Measurements from ENCODE around the gene DYNLT2. TPM values are rescaled to one million over a fixed set of nuclear protein-coding genes. Genes with fewer than 3 reads are reported as not detected.
"Not testable (repeated sequence)": the region's sequence is repeated elsewhere in the genome, so short reads cannot be mapped to it uniquely, and the experiment has no call there.

The DYNLT2 gene
- total RNA-seq, 2 experiments from 2014 or later = 2.2 to 2.4 TPM

DNA sequence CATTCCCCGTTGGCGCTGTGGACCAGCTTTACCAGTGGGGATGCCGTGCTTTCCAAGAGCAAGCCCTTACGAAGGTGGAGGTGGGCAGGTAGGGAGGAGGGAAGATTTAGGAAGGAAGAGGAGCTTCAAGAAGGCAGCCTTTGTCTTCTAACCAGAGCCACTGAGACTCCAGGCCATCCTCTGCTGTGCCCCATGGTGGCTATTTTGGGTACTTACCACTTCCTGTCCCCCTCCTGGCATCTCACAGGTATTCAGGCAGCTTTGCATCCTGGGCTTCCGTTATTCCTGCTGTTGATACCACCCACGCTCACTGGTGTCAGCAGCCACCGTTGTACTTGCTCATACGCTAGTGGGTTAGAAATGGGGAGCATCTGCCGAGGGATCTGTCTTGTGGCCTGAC lies 23.0 kb upstream of the DYNLT2 start:
- Mint-ChIP-seq H3K36me3 (ENCODE audit: low read depth) (peaks cover 18% of the 10 kb centered on the region), H3K27me3 (no peaks in the 10 kb centered on the region), H3K27ac (no peak overlapping the region), H3K4me3 (no peak overlapping the region), H3K4me1 (ENCODE audit: low read depth) (no peaks in the 10 kb centered on the region), H3K9me3 (no peaks in the 10 kb centered on the region)
- TF ChIP-seq, protein P1, sequence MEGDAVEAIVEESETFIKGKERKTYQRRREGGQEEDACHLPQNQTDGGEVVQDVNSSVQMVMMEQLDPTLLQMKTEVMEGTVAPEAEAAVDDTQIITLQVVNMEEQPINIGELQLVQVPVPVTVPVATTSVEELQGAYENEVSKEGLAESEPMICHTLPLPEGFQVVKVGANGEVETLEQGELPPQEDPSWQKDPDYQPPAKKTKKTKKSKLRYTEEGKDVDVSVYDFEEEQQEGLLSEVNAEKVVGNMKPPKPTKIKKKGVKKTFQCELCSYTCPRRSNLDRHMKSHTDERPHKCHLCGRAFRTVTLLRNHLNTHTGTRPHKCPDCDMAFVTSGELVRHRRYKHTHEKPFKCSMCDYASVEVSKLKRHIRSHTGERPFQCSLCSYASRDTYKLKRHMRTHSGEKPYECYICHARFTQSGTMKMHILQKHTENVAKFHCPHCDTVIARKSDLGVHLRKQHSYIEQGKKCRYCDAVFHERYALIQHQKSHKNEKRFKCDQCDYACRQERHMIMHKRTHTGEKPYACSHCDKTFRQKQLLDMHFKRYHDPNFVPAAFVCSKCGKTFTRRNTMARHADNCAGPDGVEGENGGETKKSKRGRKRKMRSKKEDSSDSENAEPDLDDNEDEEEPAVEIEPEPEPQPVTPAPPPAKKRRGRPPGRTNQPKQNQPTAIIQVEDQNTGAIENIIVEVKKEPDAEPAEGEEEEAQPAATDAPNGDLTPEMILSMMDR (IDR thresholded peaks at IDR 0.05) = no peak
- DNase-seq (no peak), ATAC-seq (no peak)
- POLR2A ChIA-PET = interaction anchor here (1.2 kb wide), 1 partner anchor 10 kb away, joined by 4 read pairs; no protein-coding TSS in a partner anchor
- intact Hi-C loops (cut with micrococcal nuclease) = no loop called here
- CTCF ChIA-PET = interaction anchor here (1.1 kb wide), 1 partner anchor 12 kb away, joined by 3 read pairs; no protein-coding TSS in a partner anchor

DNA sequence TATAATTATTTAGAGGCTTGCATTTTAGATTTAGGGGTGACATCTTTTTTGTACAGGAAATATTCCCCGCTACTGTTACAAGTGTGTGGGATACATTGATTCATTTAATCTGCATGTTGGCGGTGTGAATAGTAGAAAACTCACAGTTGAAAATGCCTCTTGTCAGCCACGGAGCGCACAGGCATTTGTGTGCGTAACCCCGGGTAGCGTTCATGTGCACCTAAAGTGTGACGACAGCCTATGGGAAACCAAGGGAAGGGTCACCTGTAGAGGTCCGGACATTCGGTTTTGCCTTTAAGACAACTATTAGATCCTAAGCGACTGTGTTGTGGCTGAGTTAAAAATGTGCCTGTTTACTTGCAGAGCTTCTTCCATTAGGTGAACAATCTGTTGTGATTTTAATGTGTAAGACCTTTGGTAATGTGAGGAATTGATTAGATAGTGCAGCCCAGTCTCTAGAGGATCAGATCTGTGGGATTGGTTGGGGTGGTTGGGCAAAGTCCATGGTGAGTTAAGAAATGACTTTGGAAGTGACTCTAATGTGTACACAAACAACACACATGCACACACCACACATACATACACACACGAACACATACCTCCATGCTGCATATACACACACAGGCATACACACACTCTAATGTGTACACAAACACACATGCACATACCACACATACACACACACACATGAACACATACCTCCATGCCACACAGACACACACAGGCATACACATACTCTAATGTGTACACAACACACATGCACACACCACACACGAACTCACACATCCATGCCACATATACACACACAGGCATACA lies 15.8 kb upstream of the DYNLT2 start:
- DNase-seq (no peak), ATAC-seq (no peak)
- intact Hi-C loops (cut with micrococcal nuclease) = no loop called here
- Mint-ChIP-seq H3K36me3 (ENCODE audit: low read depth) (peaks cover 39% of the 10 kb centered on the region), H3K4me1 (ENCODE audit: low read depth) (no peaks in the 10 kb centered on the region), H3K27ac (no peak overlapping the region), H3K4me3 (no peak overlapping the region), H3K27me3 (no peaks in the 10 kb centered on the region), H3K9me3 (no peaks in the 10 kb centered on the region)
- ChIA-PET CTCF (no interaction called here), POLR2A (no interaction called here)
- TF ChIP-seq, protein P1 (IDR thresholded peaks at IDR 0.05) = no peak

DNA sequence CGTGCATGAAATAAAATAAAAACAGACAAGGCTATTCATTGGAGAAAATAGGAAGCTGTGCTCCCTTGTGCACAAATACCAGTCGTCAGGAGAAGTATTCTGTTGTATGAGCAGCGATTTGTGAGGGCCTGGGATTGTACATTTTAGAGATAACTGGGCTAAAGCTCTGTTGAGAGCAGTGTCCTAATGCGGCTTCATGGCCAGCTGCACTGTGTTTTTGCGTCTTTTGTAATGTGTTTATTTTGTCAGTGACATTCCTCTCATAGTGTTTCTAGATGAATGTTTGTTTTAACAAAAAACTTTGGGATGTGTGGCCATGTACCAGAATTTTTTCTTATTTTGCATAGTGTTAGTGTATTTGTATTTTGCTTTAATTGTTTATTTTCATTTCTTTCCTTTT lies 14.9 kb upstream of the DYNLT2 start:
- DNase-seq (no peak), ATAC-seq (no peak)
- Mint-ChIP-seq H3K9me3 (no peaks in the 10 kb centered on the region), H3K4me1 (ENCODE audit: low read depth) (no peaks in the 10 kb centered on the region), H3K27ac (no peak overlapping the region), H3K27me3 (no peaks in the 10 kb centered on the region), H3K36me3 (ENCODE audit: low read depth) (peaks cover 34% of the 10 kb centered on the region), H3K4me3 (no peak overlapping the region)
- TF ChIP-seq, protein P1 (IDR thresholded peaks at IDR 0.05) = no peak
- POLR2A ChIA-PET = no interaction called here
- intact Hi-C loops (cut with micrococcal nuclease) = no loop called here
- CTCF ChIA-PET = no interaction called here

DNA sequence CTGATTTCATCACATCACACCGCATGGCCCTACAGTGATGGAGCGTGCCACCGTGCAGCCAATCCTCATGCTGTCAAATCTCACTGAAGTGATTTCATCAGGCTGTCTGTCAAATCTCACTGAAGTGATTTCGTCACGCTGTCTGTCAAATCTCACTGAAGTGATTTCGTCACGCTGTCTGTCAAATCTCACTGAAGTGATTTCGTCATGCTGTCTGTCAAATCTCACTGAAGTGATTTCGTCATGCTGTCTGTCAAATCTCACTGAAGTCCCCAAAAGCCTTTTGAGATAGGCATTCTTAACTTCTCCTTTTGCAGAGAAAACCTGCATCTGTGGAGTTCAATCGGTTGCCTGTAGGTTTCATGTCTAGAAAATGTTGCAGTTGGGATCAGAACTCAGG lies 14.4 kb upstream of the DYNLT2 start:
- H3K4me1 Mint-ChIP-seq (ENCODE audit: low read depth); H3K9me3 Mint-ChIP-seq; H3K27me3 Mint-ChIP-seq; H3K4me3 Mint-ChIP-seq; H3K27ac Mint-ChIP-seq; POLR2A ChIA-PET; intact Hi-C loops (cut with micrococcal nuclease); CTCF ChIA-PET; DNase-seq; ATAC-seq: not testable (repeated sequence)
- H3K36me3 Mint-ChIP-seq (ENCODE audit: low read depth) = peaks cover 36% of the 10 kb centered on the region

DNA sequence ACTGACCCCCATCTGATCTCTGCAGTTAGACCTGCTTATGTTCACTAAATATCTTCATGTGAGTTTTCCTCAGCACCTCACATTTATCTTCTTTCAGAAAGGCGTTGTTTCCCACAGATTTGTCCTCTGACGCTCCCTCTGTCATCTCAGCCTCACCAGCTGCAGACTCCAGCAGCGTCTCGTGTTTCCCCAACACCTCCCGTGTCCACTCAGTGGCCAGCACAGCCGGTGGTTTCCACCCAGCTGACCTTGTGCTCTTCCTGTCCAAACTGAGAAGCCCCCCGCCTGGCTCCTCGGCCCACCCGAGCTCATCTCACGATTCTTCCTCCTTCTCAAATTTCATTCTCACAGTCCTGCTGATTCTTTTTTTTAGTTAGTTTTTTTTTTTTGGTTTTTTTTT lies 12.5 kb upstream of the DYNLT2 start:
- DNase-seq = no peak
- POLR2A ChIA-PET = interaction anchor here (0.7 to 1.8 kb wide), 2 partner anchors 10 to 385 kb away, joined by 3 to 4 read pairs; no protein-coding TSS in a partner anchor
- Mint-ChIP-seq H3K27me3 (no peaks in the 10 kb centered on the region), H3K4me1 (ENCODE audit: low read depth) (no peaks in the 10 kb centered on the region), H3K36me3 (ENCODE audit: low read depth) (peaks cover 50% of the 10 kb centered on the region), H3K27ac (no peak overlapping the region), H3K4me3 (no peak overlapping the region), H3K9me3 (no peaks in the 10 kb centered on the region)
- intact Hi-C loops (cut with micrococcal nuclease) = no loop called here
- no peak for ATAC-seq
- TF ChIP-seq, protein P1 (IDR thresholded peaks at IDR 0.05) = no peak
- CTCF ChIA-PET = no interaction called here
